SK-N-DZ (cell line): ENCODE measurements around the gene CEACAM4.

Experiments used
- DNase-seq: peaks from one replicate; pipeline ENCODE4 v3.0.0-alpha.2; 2015; ENCODE audit warnings: low spot score

The CEACAM4 gene

GRCh38 chr19:41617941-41618730, 8.7 kb downstream of the CEACAM4 start:
- DNase-seq = no peak

DNA sequence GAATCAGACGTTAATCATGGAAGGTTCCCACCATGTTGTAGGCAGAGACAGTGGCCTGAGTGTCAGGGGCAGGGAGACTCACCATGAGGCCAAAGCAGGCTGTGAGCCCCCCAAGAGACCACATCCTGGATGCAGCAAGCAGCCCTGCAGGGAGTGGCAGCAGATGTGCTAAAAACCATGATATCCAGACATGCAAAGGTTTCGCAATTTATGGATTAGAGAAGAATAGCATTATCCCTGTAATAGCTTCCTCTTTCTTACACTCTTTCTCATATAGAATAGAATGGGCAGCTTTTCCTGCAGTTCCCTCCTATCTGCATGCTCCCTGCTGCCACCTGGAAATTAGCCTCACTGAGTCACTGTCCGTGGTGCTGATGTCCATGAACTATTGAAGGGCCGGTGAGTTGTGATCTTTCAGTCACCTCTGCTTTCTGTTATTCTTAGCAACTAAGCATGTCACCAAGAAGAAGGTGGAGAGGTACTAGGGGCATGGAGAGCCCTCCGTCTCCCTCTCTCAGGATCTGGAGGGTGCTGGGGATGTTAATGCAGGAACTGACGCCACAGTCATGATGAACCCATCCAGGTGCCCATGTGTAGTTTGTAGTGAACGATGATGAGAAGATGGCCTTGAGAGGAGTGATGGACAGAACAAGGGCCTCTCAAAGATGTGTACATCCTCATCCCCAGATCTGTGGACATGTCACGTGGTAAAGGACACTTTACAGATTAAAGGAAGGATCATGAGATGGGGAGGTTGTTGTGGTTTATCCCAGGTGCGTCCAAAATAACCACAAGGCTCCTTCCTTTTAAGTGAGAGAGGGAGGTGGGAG, 9.9 kb downstream of the CEACAM4 start:
- DNase-seq = no peak

- DNase-seq = no peak
These were observed 11.7 kb downstream of the CEACAM4 start for GRCh38 chr19:41615207-41615606.

- DNase-seq = no peak
These were observed 14.4 kb downstream of the CEACAM4 start for GRCh38 chr19:41612483-41612882.

DNA sequence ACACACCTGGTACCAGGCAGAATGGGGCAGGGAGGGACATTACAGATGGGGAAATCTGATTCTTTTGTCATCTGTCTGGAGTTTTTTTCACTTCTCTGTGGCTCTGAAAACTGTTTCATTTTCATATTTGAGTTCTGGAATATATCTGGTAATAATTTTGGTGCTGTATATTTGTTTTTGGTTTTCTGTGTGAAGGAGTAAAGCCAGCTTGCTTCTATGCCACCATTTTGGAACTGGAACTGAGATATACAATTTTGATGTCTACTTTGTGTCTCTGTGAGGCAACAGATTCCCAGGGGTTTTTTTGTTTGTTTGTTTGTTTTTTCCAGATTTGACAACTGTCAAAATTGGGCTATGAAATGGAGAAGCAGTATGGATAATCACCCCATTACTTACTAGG, 16.1 kb downstream of the CEACAM4 start:
- DNase-seq = no peak

GRCh38 chr19:41607668-41608067, 19.2 kb downstream of the CEACAM4 start:
- no peak for DNase-seq

- no peak for DNase-seq
These were observed 20.5 kb downstream of the CEACAM4 start for GRCh38 chr19:41606215-41606837.

GRCh38 chr19:41604831-41605230, 22.0 kb downstream of the CEACAM4 start:
- no peak for DNase-seq

GRCh38 chr19:41601771-41602170, 25.1 kb downstream of the CEACAM4 start:
- DNase-seq = no peak

GRCh38 chr19:41599175-41599966, 27.5 kb downstream of the CEACAM4 start:
- no peak for DNase-seq

- peak; percentile 52 for DNase-seq
These were observed 29.3 kb downstream of the CEACAM4 start for GRCh38 chr19:41597600-41598041.

- no peak for DNase-seq
These were observed 31.0 kb downstream of the CEACAM4 start for GRCh38 chr19:41595890-41596280.

DNA sequence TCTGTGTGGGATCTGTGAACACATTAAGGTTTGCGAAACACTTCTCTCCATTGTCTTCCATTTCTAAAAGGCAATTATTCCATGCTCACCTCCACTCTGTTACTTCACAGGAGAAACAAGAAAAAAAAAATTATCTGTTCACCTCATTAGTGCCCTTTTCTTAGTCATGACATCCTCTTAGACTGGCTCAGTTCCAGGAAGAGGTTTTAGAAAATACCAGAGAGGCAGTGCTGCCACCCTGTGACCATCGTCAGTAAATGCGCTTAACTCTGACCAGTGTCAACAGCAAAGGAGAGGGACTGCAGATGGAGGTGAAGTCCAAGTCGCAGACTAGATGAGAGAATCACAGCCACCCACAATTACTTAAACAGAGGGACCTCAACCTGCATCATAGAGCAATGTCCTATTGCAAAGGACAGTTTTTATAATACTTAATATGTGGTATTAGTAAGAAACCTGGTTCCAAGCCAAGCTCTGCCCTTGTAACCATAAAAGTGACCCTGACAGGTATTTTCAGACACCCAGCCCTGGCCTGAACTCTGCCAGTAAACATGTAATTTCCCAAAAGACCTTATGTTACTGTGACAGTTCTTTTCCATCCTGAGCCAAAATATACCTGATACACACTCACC, 31.5 kb downstream of the CEACAM4 start:
- DNase-seq = peak; percentile 27

DNA sequence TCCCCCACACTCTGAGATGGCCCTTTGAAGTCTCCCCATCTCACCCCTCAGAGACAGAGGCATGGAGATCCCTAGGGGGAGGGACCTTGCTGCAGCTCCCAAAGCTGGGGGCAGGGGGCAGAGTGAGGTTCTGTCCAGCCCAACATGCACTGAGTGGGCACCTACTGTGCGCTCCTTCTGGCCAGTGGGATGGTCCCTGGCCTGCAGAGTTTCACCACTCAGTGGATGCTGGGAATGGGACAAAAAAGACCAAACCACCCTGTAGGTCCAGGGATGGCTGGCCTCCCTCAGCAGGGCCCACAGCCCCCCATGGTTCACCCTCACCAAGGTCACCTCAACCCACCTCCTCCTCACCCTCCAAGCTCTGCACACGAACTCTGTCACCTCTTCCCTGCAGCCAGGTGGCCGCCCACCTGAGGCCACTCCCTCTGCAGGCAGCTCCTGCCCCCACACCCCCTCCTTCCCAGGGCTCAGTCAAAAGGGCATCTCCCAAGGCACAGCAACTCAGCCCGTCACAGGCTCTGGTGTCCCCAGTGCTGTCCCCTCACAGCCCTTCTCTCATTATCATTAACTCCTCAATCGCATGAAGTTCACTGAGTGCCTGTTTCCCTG, 34.8 kb downstream of the CEACAM4 start:
- DNase-seq = no peak

GRCh38 chr19:41590936-41591335, 35.9 kb downstream of the CEACAM4 start:
- no peak for DNase-seq

DNA sequence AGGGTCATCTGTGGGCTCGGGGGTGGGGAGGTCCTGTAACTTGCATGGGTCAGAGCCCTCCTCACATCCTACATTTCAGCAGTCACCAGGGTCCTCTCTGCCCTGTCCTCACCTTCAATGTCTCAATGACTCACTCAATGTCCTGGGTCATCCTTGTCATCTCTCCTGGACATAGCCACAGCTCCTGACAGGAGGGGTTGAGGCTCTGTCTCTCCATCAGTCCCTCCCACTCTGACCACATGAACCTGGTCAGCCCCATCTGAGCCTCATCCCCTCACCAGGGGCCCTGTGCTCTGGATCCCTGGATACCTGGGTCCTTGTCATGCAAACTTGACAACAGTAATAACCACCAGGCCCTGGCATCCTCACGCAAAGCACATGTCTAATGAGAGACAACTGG, 37.5 kb downstream of the CEACAM4 start:
- no peak for DNase-seq

DNA sequence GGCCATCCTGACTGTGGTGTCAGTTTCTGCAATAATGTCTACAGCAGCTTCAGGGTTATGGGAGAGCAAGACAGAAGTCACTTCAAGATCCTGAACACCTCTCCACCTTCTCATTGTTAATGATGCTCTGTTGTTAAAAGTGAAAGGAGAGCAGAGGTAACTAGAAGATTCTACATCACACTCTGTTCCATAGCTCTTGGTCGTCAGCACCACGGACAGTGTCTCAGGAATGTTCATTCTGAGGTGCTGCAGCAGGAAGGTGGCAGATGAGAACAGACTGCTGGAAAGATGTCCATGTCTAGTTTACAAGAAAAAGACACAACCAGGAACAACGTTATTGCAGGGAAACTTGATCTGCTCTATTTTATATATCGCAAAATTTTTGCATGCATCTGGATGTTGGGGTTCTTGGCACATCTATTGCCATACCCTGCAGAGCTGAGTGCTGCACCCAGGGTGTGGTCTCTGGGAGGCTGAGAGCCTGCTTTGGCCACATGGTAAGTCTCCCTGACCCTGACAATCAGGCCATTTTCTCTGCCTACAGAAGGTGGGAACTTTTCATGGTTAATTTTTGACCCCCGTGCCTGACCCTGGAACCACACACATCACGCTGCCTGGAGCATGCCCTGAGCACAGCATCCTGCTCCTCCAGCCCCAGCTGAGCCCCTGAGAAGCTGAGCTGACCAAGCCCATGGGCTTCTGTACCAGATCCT, 38.2 kb downstream of the CEACAM4 start:
- DNase-seq = no peak

- no peak for DNase-seq
These were observed 39.0 kb downstream of the CEACAM4 start for GRCh38 chr19:41587838-41588210.

- no peak for DNase-seq
These were observed 39.6 kb downstream of the CEACAM4 start for GRCh38 chr19:41587101-41587837.
